Measurements from ENCODE around the gene SIDT1.

The SIDT1 gene

DNA sequence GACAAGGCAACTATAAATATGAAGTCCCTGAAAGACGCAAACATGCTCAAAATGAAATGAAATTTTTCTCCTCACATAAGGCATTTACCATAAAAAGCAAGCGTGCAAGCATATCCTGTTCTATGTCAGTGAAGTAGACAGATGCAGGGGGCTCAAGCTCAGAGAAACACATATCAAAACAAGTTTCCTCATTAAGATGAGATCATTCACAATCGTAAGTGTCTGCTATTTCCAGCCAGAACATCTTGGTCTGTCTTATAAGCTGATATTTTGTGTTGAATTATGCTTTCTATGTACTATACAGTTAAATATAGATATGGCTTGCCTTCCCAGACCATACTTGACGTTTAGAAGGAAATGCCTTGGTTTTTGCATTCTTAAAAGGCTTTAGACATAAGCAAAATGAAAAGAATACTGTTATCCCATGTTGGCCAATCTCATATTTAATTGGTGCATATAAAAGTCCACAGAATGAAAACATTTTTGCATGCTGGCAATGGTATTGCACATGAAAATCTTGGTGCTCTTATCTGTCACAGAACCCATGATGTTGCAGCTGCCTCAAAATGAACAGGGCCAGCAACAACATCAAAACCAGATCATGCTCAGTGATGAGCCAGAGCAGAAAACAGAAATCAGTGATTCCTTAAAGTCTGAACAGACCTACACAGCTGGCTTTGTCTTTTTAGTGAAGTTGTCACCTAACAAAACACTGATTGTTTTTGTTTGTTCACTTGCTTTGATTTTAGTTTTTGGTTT is 65.4 kb downstream of the SIDT1 start:
- no peak for DNase-seq (ENCODE audit: low read depth)

DNA sequence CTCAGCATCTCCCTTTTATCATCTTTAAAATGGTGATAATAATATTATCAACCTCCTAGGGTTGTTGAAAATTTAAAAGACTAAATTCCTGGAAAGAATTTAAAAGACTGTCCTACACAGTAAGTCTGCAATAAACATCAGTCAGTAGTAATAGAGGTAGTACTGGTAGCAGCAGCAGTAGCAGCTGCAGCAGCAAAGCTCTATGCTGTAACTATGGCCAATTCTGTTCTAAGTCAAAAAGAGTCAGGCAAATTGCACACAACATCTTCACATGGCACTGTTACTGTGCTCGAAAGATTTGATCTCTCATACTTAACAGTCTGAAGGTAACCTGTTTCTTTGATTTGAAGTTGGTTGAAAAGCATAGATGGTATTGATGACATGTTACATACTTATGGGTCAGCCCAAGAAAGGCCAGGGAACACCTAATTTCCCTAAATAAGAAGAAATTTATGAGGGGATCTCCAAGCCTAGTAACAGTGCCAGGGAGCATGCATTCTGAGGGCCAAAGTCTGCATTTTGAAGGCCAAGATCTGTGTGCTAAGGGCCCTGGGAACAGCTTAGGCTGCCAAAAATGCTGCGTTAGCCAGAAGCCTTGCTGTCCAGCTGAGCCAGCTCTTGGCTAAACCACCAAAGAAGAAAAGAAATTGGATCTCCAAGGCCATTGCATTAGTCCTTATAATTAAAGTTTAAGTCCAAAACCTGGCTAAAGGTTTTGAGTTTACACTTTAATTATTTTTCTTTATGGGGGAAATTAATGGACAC is 68.2 kb downstream of the SIDT1 start:
- DNase-seq (ENCODE audit: low read depth): no peak

DNA sequence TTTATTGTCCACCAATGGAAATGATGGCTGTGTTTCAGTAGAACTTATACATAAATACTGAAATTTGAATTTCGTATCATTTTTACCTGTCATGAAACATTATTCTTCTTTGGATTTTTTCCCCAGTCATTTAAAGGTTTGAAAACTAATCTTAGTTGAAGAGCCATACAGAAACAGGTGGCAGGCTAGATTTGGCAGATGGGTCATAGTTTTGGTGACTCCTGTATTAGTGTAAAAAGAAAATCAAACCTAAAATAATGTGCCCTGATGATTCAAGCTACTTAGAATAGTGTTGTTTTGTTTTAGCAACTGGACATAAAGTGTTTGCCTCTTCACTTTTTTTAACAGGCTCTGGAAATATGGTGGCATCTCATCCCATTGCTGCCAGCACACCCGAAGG is 68.9 kb downstream of the SIDT1 start:
- DNase-seq (ENCODE audit: low read depth): no peak

DNA sequence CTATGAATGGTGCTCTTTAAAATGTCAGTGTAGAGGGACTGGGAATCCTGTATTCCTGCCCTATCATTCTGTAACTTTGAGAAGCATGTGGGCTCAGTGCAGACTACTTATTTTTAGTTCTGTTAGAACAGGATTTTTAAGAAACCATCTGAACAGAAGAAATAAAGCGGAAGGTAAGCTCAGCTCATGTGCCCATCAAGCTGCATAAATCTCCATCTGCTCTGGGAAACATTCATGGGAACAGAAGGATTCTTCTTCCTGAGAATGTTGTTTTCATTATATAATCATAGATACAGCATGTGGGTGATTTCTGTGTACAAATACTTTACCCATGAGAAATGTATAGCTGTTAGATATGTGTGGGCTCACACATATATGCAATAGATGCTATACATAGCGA is 69.9 kb downstream of the SIDT1 start:
- no peak for DNase-seq (ENCODE audit: low read depth)

DNA sequence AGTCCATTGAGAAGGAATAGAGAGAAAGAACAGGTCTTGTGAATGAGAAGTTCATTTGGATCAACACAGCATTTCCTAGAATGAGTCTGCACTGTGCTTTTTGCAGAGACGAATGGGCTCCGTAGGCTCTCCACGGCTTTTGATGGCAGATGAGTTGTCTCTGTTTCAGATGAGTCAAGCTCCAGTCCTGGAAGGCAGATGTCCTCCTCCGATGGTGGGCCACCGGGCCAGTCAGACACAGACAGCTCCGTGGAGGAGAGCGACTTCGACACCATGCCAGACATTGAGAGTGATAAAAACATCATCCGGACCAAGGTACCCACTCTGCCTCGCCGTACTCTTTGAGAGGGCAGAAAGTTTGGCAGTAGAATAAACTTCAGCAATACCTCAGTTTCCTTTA is 70.5 kb downstream of the SIDT1 start:
- DNase-seq (ENCODE audit: low read depth): no peak

DNA sequence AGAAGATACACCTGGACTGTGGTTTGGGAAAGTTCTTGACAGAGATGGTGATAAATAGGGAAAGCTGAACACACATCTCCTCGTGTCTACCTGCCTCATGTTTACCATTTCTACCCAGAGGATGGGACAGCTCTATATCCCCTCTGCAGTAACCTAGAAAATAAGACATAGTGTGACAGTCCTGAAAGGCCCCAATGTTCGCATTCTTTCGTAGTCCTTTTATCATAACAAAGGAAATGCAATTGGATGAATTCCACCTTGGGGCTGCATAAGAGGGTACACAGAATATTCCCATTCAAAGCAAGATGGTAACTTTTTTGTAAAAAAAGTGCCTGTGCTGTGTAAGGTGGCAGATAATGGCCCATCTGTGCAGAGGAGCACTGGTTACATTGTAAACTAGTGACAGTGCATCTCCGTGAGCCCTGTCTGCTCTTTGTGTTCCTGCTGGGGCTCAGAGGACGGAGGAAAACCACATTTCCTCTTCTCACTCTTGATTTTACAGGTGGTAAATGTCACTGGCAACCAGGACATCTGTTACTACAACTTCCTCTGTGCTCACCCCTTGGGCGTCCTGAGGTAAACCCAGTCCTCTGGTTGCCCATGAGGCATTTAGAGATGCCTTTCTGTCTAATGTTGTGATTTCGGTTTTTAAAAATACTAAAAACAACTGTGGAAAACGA is 74.3 kb downstream of the SIDT1 start:
- no peak for DNase-seq (ENCODE audit: low read depth)

DNA sequence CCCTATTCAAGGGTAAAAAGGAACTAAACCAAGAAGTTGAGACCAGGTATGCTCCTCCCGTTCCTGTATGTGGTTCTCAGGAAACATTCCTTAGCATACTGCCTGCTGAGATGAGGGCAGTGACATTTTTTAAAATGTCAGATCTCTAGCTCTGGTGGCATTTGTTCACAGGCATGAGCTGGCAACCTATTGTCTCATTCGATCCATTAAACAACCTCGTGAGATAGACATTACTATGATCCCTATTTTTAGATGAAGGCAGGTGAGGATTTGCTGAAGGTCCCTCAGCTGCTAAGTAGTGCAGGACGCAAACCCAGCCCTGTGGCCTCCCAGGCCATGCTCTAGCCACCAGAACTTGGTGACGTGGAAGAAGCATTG is 74.9 kb downstream of the SIDT1 start:
- DNase-seq (ENCODE audit: low read depth): no peak

DNA sequence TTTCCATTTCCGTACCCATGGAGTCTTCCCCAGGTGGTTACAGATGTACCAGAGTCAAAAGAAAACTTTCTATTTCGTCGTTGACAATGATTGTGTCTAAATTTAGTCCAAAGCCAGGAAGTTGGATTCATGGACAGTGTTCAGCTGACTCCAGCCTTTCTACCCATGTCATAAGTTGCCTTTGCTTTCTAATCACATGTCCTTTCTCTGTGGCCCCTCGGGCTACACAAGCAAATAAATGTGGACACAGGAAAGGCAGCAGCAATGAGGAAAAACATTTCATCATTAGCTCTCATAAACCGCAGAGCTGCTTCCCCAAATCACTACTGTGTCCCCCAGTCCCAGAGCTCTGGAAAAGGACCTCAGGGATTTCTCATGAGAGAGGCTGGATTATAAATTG is 82.0 kb downstream of the SIDT1 start:
- DNase-seq (ENCODE audit: low read depth): no peak

DNA sequence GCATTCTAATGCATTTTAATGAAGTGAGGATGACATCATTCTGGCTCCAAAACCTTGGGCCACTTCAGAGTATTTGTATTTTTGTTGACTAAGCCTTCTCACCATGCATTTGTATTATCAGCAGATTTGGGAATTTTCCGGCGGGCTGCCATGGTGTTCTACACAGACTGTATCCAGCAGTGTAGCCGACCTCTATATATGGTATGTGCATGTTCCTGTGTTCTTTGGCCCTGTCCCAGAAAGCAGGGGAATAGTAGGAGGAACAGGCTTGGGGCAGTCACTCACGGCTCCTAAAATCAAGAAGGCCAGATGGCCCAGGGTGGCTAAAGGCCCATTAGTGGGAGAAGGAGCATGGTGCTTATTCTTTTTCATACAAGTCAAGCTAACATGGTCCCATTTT is 83.6 kb downstream of the SIDT1 start:
- no peak for DNase-seq (ENCODE audit: low read depth)

DNA sequence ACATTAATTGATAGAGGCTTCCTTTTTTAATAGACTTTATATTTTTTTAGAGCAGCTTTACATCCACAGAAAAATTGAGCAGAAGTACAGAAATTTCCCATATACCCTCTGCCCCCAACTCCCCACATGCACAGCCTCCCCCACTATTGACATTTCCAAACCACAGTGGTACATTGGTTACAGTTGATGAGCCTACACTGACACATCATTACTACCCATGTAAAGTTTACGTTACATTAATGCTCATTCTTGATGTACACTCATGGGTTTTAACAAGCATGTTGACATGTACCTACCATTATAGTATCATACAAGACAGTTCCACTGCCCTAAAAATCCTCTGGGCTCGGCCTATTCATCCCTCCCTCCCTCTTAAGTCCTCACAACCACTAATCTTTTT is 85.4 kb downstream of the SIDT1 start:
- DNase-seq (ENCODE audit: low read depth): no peak

DNA sequence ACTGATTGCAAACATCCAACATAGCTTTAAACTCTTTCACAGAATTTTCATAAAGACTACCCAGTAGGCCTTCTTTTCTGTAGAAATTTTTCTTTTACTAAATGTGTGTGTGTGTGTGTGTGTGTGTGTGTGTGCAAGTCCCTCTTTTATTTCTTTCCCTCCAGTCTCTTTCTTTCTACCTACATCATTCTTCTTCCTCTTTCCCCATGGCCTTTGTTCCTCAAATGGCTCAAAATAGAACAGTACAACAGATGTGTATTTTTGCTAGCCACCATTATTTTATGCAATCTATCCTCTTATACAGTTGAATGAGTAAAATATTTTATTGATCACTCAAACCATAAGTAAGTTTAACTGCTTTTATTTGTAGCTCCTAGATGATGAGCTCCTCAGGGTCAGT is 87.7 kb downstream of the SIDT1 start:
- DNase-seq (ENCODE audit: low read depth): no peak

DNA sequence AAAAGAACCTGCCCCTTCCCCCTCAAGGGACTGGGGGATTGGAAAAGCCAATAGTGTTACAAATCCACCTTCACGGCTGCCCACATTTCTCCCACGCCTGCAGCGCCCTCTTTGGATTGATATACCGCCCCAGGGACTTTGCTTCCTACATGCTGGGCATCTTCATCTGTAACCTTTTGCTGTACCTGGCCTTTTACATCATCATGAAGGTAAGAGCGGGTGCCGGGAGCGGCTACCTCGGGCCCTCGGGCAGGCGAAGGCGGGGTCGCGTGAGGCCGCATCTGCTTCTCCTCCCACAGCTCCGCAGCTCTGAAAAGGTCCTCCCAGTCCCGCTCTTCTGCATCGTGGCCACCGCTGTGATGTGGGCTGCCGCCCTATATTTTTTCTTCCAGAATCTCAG is 91.0 kb downstream of the SIDT1 start:
- no peak for DNase-seq (ENCODE audit: low read depth)

DNA sequence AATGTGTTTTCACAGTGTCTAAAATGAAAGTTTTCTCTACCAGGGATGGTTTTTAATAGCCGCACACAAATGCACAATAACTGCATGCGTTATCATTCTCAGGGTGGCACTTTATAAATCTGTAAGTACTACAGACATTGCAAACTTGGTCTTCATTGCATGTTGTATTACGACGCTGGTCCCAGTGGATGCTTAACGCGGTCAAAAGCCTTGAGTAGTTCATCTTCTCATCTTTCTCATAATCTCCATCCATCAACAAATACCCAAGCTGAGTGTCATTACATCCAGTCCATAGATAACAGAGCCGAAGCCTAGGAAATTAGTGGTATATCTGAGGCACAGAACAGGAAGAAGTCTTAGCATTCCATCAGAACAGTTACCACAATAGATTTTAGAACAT is 91.5 kb downstream of the SIDT1 start:
- no peak for DNase-seq (ENCODE audit: low read depth)

DNA sequence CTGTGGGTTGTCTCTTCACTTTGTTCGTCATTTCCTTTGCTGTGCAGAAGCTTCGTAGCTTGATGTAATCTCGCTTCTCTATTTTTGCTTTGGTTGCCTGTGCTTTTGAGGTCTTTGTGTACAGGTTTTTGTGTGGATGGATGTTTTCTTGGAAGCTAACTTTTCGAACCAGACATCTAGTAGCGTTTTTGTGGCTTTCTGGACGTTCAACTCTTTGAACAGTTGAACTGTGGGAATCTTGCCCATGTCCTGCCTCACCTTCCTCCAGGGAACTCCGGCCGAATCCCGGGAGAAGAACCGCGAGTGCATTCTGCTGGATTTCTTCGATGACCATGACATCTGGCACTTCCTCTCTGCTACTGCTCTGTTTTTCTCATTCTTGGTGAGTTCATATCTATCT is 93.5 kb downstream of the SIDT1 start:
- no peak for DNase-seq (ENCODE audit: low read depth)

DNA sequence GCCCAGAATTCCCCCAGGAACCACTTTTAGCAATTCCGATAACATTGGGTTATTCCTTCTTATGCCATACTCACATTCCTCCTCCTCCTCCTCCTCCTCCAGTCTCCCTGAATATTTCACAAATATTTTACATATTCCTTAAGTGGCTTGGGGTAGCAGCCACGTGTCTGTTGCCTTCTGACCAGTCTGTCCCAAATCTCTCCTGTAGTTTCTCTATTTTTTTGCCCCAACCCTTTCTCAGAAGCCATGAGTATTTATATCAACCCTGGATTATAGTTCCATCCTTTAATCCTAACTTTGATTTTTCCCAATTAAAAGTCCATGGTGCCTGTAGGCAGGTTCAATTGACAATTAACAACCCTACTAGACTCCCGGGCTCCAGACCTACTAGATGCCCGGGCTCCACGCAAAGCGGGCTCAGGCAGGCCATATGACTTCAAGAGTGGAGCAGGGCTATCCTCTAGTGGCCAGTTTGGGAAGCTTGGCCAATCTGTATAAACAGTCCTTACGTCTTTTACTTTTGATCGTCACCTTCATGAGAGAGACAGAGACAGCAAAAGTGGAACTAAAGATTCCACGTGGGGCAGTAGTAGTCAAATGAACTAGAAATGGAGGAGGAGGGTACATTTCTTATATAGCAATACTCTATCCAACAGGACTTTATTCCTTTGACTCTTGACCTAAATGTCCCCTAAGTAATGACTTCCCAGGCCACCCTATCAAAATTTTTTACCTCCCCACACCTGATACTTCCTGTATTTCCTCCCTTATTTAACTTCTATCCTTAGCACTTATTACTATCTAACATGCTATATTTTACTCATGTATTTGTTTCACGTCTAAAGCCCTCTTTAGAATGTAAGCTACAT is 94.4 kb downstream of the SIDT1 start:
- peak; percentile 29 for DNase-seq (ENCODE audit: low read depth)

DNA sequence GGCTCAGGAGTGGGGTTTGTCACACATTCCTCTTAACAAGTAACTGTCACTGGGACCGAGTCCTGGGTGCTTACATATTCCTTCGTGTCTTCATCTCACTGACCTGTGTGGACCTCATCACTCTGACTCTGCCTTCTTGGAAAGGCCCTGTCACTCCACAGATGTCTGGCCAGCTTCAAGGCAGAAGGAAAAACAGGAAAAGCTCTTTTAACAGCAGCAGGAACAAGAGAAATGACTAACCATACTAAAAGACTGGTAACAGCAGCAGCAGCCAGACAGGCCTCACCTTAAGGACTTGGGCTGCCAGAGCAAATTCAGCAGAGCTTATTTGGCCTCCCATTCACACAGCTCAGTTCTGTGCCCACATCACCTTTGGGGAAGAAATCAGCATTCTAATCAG is 96.0 kb downstream of the SIDT1 start:
- DNase-seq (ENCODE audit: low read depth): no peak

DNA sequence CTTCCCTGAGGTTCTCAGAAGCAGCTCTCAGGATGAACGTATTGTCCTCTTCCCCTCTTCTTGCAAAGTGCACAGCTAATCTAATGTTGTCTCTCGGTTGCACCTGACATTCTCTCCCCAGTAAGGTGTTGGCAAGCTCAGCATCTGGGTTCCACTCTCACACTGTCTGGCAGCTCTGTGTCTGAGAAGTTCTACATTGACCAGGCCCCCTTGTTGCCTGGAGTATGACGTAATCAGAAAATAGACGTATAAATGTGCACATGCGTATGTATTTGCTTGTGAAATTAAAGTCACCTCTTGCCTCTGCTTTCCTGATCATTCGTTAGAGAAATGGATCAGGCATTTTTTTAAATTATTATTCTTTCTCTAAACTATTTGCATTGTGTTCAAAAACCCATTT is 96.4 kb downstream of the SIDT1 start:
- DNase-seq (ENCODE audit: low read depth): no peak

DNA sequence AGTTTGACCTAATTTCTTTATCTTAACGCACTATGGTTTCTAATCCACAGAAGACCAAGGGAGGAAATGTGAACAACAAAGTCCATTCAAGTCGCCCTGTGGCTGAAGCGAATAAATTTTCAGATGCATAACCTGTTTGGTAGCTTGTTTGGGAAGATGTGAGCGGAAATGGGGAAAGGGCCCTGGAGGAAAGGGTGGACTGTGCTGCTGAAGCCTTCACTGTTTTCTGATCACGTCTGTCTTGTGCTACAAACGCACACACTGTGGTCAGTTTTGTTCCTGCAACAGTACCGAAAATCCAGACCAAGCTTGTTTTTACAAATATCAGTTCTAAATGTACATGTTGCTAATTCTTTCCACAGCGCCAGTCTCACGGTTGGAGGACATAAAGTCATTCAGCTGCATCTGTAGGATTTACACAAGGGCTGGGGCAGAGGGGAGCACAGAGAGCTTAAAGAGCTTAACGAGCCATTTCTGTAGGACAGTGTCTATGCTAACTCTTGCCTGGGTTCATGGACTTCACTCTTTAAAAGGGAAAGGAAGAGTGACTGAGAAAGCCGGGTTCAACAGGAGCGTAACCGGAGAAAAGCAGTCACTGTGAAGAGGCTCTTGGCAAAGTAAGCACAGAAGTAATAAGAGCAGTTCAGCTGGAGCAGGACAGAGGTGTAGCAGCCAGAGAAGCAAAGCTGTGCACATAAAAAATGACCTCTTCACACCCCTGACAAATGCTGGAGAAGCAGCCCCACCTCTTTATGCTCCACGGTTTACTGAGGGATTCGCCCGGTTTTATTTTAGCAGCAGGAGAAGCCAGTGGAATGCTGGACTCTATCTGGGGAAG is 97.4 kb downstream of the SIDT1 start:
- no peak for DNase-seq (ENCODE audit: low read depth)

DNA sequence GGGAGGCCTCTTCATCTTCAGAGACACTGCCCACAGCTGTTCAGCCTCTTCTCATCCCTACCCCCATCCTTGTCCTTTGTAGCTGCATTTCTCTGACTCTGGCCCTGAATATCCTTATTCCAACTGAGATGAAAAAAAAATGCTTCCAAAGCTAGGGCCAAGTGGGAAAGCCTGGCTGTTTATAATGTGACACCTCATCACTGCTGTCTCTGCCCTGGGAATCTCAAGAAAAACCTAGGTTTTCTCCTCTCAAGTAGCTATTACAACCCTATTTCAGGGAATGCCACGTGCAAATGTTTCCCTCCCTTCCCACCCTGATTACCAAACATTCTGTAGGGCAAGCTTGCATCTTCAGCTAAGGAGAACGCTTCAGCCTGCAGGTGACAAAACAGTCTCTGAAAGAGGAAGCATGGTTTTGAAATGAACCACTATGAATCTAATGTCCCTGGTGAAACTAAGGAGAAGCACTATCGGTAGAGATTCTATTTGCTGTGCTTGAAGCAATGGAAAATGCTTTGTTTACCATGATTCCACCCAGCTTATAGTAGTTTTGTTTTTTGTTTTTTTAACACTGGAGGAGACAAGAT is 98.7 kb downstream of the SIDT1 start:
- no peak for DNase-seq (ENCODE audit: low read depth)

DNA sequence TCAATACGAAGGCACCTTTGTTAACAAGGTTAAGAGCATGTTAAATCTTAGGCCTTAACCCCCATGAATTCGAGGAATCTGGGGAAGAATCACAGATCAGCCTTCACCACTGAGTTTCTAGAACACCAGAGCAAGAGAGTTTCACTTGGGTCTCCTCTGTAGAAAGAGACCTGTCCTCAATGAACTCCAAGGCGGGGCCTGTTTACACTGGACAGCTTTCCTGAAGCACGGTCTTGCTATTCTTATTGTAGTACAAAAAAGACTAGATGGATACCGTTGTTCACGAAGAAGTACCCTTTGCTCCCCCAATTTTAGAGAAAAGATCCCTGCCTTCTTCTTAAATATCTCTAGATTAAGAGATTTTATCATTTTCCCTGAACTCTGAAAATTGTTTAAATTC is 99.2 kb downstream of the SIDT1 start:
- no peak for DNase-seq (ENCODE audit: low read depth)
